Stimulated activated CD8-positive, alpha-beta memory T cell treated with anti-CD3 and anti-CD28 coated beads, Interleukin-4, amount 100 ng/mL, for 4 hours (primary cell): ENCODE measurements around the gene SCN5A.

Source experiments
- DNase-seq, 2 donors: peaks; one replicate each; pipeline ENCODE4 v3.0.0-alpha.2; 2020; ENCODE audit warnings: low read depth in 2 of 2, low spot score in 1 of 2

The SCN5A gene

DNA sequence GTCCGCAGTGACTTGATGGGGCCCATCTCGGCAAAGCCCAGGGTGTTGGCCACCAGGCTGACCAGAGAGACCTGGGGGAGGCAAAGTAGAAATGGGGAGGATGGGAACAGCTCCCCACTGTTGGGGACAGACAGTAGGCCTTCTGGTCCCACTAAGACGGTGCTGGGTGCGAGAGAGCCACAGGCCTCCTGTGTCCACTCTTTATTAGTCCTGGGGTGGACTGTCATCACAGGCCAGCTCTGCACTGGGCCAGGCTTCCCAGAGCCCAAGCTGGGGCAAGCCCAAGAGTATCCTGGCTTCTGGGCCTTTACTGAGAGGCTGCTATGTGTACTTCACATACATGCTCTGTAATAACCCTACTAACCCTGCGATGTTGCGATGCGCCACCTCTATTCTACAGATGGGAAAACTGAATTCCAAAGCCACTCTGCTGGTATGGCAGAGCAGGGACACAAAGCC lies 87.0 kb downstream of the SCN5A start:
- no peak for DNase-seq

DNA sequence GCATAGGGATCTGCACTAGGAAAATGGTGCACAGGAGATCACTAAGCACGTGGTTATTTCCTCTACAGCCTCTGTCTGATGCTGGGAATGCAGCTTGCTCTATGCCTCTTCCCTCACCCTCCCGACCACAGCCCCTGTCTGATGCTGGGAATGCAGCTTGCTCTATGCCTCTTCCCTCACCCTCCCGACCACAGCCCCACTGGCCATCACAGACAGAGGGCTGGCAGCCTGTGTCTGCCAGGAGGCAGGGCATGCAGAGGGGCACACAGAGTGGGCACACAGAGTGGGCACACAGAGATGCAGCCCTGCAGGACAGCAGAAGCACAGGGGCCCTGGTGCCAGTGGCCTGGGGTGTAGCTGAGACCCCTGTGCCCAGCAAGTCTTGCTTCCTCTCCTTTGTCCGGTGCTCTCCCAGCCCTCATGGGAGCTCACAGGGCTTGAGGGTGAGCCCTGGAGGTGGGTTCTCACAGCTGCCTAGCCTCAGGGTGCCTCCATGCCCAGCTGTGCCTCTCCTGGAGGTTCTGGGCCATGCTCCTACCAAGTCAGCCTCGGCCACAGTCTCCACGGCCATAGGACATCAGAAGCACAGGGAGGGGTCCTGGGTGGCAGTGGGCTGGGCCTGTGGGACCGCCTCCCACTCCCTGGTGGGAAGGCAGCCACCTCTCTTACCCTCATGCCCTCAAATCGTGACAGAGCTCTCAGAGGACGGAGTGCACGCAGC lies 87.6 kb downstream of the SCN5A start:
- DNase-seq, result no peak

DNA sequence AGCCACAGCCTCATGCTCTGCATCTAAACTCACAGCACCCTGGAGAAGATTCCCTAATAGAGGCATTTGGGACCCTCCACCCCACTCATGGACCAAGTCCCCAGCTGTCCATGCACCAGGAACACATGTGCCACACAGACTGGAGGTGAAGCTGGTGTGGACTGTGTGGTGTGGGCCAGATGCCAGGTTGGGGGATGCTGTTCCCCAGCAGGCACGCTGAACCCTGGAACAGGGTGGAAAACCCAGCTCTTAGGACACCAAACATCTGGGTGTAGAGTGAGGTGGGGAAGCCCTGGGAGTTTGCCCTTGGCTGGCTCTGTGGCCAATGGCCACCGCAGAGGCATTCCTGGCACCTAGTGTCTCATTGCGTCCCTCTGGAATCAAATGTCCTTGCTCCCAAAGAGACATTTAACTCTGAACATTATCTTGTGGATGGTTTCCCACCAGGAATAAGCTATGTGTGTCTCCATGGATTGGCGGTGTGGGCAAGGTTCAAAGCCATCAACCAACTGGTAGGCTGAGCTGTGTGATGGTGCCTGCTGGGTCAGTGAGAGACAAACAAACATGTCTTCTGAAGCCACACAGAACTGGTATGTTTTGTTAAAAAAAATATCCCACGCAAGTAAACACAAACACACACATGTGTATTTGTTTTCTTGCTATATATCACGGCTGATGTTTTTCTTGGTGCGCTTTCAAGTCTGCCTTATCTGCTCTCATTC lies 88.3 kb downstream of the SCN5A start:
- DNase-seq, result no peak

DNA sequence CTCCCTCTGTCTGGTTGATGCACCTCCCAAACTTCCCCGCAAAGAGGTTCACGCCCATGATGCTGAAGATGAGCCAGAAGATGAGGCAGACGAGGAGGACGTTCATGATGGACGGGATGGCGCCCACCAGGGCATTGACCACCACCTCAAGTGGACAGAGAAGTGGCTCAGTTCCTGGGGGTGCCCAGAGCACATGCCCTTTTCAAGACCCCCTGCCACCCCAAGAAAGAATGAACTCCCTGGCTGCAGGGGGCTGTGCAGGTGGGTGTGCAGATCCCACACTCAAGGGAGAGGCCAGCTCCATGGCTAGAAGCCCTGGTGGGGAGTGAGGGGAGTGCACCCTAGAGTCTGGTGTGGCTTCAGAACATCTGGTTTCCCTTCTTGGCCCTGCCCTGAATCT lies 89.2 kb downstream of the SCN5A start:
- no peak for DNase-seq

DNA sequence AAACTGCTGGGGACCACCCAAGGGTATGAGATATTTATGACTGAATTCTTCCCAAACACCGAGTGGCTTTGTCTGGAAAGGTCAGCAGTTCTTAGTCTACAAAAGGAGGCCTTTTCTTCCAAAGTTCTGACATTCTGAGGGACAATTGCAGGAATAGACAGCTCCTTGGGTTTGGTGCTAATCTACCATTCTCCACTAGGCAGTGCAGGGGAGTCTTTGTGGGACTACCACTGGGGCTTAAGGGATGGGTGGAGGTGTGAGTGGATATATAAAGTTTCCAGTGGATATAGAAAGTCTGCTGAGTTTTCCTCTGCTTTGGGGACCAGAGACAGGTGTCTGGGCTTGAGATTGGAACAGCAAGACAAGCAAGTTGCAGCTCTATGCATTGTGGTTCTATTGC lies 90.6 kb downstream of the SCN5A start:
- DNase-seq, result no peak

DNA sequence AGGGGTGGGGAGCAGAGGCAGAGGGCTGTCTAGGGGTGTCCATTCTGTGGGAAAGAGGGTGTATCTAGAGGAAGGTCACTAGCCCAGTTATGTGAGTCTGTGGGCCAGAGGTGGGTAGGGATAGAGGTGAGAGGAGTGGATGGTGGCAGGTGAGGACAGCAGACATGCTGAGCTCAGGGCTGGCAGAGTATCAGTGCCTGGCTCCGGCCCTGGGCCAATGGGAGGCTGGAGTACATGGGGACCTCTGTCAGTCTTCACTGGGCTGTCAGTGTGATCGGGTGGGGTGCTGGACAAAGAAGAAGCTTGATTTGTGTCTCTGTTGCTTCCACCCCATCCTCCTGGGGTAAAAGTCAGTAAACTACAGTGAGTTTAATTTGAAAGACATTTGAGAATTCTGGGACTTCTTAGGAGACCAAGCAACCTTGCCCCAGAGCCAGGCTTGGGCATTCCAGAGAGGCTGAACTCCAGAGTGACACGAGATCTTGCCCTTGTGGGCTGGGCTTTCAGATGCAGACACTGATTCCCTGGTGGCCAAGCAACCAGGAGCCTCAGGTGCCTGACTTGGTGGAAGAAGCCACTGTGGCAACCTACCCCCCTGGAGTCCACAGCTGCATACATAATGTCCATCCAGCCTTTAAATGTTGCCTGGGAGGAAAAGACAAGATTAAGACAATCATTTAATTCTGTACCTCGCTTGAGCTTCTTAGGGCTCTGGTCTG lies 92.7 kb downstream of the SCN5A start:
- no peak for DNase-seq

DNA sequence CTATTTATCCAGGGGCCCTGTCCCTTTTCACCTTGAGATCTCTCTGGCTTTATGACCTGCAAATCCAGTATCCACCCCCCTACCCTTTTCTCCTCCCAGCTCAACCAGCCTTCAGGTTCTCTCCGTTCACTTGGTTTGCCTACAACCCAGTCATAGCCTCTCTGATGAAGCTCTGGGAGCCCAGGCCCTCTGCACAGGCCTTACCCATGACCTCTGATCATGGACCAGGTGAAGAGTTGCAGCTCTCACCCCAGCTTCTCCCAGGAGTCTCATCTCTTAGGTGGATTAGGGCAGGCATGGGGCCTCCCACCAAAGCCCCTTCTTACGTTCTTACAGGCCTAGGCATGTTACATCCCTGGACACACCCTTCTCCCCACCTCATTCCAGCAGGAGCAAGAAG lies 93.6 kb downstream of the SCN5A start:
- no peak for DNase-seq

DNA sequence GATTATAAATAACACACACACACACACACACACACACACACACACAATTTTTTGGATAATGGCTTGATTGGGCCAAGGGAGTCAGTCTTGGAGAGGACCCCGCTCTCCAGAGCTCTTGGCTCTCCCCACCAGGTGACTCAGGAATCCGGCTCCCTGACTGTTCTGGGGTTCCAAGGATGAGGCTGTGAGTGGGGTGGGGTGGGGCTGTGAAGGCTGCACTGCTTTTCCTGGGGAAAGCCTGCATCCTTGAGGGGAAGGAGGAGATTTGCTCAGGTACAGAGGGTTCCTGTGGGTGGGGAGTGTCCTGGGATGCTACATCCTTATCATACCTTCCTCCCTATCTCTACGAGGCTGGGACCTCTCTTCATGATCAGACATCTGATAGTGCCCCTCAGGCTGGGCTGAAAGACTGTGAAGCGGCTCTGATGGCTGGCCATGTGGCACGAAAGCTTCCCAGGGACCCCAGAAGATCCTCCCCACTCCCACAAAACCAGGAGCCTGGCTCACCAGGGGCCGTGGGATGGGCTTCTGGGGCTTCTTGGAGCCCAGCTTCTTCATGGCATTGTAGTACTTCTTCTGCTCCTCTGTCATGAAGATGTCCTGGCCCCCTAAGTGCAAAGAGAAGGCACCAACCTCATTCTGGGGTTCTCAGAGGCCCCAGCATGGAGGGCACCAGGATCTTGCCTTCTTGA lies 94.2 kb downstream of the SCN5A start:
- no peak for DNase-seq

DNA sequence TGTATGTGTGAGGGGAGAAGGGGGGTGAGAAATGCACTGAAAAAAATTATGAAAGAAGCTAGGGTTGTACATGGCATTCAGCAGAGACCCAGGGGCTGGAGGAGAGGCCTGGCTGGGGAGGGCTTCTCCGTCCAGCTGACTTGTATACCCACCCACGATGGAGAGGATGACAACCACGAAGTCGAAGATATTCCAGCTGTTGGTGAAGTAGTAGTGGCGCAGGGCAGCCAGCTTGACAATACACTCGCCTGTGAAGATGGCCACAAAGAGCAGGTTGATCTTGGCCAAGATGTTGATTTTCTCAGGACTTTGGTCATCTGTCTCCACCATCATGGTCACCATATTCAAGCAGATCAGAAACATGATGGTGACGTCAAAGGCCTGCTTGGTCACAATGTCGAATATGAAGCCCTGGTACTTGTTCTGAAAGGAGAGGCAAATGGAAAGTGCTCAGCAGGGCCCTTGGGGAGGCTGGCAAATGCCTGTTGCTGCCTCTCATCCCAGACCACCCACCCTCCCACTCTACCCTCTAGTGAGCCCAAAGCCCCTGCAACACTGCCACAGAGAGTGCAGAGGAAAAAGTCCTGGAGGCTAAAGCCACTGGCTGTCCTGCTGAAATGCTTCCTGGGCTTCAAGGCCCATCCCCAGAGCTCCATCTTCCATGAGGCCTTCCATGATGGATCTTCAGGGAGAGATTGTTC lies 95.2 kb downstream of the SCN5A start:
- no peak for DNase-seq

DNA sequence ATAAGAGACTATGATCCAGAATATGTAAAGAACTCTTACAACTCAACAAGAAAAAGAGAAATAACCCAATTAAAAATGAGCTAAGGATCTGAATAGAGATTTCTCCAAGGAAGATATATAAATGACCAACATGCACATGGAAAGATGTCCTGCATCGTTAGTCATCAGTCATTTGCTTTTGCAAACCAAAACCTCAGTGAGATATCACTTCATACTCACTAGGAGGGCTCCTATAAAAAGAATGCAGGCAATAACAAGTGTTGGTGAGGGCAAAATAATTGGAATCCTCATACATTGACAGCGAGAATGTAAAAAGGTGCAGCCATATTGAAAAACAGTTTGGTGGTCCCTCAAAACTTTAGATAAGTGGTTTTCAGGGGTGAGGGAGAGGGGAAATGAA lies 96.4 kb downstream of the SCN5A start:
- no peak for DNase-seq

DNA sequence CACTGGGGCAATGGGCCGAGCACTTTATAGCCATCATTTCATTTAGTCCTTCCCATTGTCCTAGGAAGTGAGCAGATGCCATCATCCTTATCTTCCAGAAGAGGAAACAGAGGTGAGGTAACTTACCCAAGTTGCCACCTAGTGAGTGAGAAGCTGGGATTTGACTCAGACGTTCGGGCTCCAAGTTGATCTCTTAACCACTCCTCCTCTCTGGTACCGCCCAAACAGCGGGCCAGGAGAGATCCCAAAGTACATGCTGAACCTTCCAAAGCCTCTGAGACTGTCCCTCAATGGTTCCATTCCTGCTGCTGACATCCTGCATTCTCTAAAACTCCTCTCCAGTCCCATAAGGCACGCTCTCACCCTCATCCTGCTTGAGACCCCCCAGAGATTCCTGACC lies 97.1 kb downstream of the SCN5A start:
- no peak for DNase-seq

DNA sequence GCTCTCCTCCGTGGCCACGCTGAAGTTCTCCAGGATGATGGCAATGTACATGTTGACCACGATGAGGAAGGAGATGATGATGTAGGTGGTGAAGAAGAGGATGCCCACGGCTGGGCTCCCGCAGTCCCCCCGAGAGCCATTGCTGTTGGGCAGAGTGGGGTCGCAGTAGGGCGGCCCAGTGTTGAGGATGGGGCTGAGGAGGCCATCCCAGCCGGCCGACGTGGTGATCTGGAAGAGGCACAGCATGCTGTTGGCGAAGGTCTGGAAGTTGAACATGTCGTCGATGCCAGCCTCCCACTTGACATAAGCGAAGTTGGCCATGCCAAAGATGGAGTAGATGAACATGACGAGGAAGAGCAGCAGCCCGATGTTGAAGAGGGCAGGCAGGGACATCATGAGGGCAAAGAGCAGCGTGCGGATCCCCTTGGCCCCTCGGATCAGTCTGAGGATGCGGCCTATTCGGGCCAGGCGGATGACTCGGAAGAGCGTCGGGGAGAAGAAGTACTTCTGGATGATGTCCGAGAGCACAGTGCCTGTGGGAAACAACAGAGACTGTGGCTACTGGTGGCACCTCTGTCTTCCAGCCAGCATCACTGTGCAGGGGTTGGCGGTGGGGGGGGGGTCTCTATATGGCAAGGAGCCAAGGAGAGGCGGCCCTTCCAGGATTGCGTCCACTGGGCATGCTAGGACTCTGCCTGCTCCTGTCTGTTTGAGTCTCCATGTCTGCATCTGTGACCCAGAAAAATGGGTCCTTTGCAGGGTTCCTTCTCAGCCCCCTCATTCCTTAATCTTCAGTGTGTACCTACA lies 98.3 kb downstream of the SCN5A start:
- no peak for DNase-seq

DNA sequence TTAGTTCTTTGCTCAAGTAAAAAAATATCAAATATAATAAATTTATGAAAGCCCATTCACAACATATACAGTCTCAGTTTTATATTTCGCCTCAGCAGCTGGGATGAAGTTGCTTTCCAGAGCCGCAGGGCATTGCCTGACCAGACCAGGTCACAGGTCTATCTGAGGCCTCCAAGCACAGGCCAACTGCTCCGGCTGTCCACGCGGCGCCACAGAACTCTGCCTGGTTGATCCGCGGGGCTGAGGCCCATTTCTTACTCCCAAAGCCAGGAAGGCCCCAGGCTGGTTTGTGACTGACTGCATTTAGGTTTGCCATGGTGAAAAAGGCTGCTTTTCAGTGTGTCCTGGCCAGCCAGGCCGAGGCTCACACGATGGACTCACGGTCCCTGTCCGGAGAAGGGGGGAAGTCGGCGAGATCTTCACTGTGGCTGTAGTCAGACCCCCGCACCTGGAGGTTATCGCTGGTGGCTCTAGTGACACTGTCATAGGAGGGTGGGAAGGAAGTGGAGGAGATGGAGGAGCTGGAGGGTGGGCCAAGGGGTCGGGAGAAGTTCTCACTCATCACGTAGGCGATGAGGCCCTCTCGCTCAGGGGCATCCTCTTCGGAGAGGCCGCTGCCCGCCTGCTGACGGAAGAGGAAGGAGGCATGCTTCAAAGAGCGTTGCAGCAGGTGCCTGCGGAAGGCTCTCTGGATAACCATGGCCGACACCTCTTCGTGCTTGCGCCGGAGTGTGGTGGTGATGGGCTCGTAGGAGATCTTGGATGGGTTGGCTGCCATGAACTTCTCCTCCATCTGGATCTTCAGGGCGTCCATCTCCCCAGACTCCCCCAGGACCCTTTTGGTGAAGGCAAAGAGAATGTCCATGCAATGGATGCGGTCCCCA lies 99.3 kb downstream of the SCN5A start:
- no peak for DNase-seq

DNA sequence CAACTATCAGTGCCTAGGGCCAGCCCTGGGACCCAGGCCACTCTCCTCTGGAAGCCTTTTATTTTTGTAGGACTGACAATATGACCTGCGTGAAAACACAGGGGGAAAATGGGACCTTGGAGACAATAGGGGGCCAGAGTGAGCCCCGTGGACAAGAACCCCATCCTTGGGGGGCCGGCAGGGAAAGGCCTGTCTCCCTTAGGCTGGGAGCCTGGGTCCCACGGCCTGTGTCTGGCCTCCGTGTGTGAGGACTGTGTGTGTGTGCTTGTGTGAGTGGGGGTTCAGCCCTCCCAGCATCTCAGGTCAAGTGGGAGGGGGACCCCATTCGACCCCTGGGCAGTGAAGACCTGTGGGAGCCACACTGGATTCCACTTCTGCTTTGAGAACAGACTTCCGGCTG lies 100.0 kb downstream of the SCN5A start:
- DNase-seq, result no peak

DNA sequence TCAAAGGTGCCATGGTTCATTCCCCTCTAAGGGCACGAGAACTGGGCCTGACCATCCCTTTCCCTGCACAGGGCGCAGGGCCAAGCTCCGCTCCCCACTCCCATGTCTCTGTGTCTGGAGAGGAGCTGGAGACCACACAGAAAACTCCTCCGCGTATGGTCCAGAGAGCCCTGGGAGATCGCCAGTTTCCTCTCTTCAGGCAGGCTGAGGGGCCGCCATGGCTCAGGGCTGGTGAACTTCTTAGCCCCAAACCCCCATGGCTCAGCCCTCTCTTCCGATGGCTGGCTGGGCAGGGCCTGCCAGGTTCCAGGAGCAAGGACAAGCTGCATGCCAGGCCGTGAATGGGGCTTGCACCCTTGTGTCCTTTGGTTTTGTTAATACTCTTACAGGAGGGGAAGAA lies 100.4 kb downstream of the SCN5A start:
- DNase-seq, result no peak

DNA sequence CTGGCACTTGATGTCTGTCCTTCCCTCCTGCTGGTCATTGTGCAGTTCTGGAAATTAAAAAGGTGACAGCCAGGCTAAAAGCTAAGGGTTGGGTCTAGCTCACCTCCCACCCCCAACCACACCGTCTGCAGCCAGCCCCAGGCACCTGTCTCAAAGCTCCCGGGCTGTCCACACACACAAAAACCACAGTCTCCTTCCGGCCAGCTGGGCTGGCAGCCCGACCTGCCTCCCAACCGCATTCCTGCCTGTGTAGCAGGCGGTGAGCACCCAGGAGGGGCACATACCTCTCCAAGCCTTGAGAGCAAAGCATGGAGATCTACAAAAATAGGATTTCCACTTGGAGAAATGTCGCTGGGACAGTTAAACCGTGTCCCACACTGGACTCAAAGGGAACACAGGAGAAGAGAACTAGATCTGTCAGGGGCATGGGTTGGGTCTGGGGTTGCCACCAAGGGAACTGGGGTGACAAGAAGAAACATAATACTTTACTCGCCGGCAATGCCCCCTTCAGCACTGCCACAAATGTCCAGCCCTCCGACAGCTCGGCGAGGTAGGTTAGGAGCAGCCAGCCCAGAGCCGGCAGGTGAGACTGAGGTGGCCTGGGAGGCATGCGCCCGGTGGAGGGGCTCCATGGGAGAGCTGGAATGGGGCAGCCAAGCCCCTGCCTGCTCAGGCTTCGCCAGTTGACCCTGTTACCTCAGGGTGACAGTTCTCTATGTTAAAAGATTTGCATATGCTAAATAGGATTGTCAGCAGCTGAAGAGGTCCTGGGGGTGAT lies 101.1 kb downstream of the SCN5A start:
- DNase-seq, result no peak

DNA sequence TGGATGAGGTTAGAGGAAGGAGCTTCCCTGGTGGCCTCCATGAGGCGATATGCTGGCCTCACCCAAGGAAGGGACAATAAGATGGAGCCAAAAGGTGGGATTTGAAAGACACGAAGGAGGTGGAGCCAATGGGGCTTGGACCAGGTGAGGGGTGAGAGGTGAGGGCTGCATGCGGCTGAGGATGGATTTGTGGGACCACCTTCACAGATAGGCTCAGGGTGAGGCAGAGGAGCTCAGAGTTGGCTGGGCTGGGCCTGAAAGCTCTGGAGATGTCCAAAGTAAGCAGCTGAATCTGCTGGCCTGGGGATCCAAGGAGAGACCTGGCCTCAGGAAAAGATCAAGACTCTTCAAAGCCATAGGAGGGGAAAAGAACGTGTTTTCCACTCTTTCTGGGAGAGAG lies 103.5 kb downstream of the SCN5A start:
- no peak for DNase-seq

DNA sequence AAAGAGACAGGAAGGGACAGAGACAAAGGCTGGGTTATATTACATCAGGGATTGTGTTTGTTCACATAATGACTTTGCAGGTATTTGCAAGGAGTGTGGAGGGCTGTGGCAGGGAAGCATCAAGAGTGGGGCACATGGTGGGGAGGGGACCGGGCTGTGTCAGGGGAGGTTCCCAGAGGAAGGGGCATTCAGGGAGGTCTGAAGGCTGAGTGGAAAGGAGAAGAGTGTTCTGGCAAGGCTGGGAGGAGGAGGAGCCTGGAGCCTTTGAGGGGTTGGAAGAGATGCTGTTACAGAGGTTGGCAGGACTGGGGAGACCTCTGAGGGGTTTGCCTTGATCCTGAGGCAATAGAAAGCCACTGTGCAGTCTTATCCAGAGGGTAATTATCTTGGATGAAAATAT lies 103.9 kb downstream of the SCN5A start:
- DNase-seq, result no peak
